ENCODE data around the gene CMC4. TPM values are rescaled to one million over a fixed set of nuclear protein-coding genes. Genes with fewer than 3 reads are reported as not detected.

Gene CMC4
- total RNA-seq, 1 experiment from 2014 or later: 16.7 TPM

- Histone ChIP-seq H3K36me3 (no peaks in the 10 kb centered on the region), H3K9me3 (no peaks in the 10 kb centered on the region), H3K27me3 (no peaks in the 10 kb centered on the region), H3K4me3 (peak within 1 kb of the TSS; percentile 80)
- DNase-seq: peak; percentile 92
Measured at GRCh38 chrX:155026727-155027508, 44.0 kb downstream of the CMC4 start, which contains the start of gene FUNDC2. Gene FUNDC2 (plus strand): TSS chrX:155026844. CDS start chrX:155026939, 95 bp downstream.

DNA sequence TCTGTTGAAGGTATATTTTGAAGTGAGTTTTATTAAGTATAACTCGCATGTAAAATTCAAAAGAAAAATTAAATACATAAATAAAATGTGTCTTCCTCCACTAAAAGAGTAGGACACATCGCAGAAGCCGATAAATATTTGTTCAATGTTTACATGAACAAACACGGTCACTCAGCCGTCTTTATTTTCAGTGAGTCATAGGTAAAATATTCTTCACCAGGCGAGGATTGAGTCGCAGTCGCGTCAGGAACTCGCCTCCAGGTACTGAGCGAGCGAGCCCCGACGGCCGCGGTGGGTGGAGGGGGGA, 44.6 kb downstream of the CMC4 start:
- H3K27me3 ChIP-seq: no peaks in the 10 kb centered on the region
- DNase-seq: no peak
- no peaks in the 10 kb centered on the region for H3K9me3 ChIP-seq
- peak overlapping the region; percentile 80 for H3K4me3 ChIP-seq
- H3K36me3 ChIP-seq: no peaks in the 10 kb centered on the region

DNA sequence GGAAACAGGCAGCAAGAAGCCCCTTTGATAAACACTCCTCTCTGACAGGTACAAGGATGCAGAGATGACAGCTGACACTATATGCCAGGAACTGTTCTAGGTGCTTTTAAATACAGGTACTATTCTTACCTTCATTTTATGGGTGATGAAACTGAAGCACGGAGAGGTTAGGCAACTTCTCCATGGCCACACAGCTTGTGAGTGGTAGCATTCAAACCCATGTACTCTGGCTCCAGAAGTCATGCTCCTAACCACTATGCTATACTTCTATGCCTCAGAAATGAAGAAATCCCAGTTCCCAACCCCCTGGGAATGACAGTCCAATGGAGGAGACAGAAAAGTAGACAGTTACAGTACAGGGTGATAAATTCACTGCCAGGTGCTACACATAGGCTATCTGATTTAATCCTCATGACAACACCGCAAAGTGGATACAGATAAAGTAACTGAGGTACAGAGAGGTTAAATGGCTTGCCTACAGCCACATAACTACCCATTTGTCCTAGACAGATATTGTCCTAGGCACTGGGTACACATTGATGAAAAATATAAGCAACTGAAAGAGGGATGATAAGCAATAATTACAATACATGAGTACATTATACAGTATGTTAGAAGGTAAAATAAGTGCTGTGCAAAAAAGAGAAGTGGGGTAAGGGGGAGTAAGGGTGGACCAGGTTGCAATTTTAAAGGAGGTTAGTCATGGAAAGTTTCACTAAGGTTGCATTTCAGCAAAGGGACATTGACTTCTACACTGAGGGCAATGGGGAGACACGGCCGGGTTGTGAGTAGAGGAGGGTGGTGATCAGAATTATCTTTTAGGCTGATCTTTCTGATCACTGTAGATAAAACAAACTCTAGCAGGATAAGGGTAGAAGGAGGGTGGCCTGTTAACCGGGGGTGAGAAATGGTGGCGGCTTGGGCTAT, 46.8 kb downstream of the CMC4 start:
- Histone ChIP-seq H3K36me3 (no peaks in the 10 kb centered on the region), H3K4me3 (no peak overlapping the region), H3K9me3 (no peaks in the 10 kb centered on the region), H3K27me3 (no peaks in the 10 kb centered on the region)
- DNase-seq: no peak

DNA sequence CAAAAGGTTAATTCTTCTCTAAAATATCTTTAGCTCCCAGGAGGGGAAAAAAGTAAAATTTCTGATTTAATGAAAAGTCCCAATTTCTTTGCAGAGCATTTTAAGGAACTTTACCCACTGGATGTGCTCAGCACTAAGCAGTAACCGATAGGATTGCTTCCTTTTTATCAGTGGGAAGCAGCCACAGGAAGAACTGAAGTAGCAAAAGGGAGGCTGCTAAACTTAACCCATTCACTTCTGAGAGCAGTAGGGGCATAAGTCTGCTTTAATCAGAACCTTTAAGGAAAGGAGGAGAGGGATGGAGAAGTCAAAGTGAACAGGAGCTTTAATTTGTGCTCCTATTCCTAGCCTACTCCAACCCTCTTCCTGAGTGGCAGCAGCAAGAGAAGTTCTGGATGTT, 48.4 kb downstream of the CMC4 start, which contains the start of gene F8:
F8 (minus strand) TSS at position 139 of the 400 bp plus-strand sequence. CDS start 171 bp downstream, outside the sequence.
- Histone ChIP-seq H3K4me3 (no peak within 1 kb of the TSS), H3K36me3 (no peaks in the 10 kb centered on the region), H3K27me3 (no peaks in the 10 kb centered on the region), H3K9me3 (no peaks in the 10 kb centered on the region)
- DNase-seq: no peak

- Histone ChIP-seq H3K4me3 (no peak overlapping the region), H3K36me3 (no peaks in the 10 kb centered on the region), H3K27me3 (no peaks in the 10 kb centered on the region), H3K9me3 (no peaks in the 10 kb centered on the region)
- no peak for DNase-seq
Measured at GRCh38 chrX:155020591-155020990, 50.3 kb downstream of the CMC4 start.

Other genes starting within 250 kb of the CMC4 start
- not detected in 2 replicates for gene SMIM9, start 236.5 kb downstream of the CMC4 start, total RNA-seq (2014; rRNA removed; shearing (Covaris generic); ENCODE audit: low replicate concordance)
- gene F8A1, start 184.8 kb downstream of the CMC4 start, total RNA-seq (2014; rRNA removed; shearing (Covaris generic); ENCODE audit: low replicate concordance): 4.3 TPM in 1 of 2 replicates, not detected in the other
- gene F8, start 48.4 kb downstream of the CMC4 start, total RNA-seq (2014; rRNA removed; shearing (Covaris generic); ENCODE audit: low replicate concordance): 5.6 and 7.4 TPM in 2 replicates
- 61.9 and 104 TPM in 2 replicates for gene FUNDC2, start 44.3 kb downstream of the CMC4 start, total RNA-seq (2014; rRNA removed; shearing (Covaris generic); ENCODE audit: low replicate concordance)
- gene MTCP1, start within 50 bp of the CMC4 start, total RNA-seq (2014; rRNA removed; shearing (Covaris generic); ENCODE audit: low replicate concordance): 14.6 and 79.5 TPM in 2 replicates
- gene BRCC3, start 372 bp upstream of the CMC4 start, total RNA-seq (2014; rRNA removed; shearing (Covaris generic); ENCODE audit: low replicate concordance): 1.5 and 4.9 TPM in 2 replicates
- 115 and 172 TPM in 2 replicates for gene VBP1, start 145.3 kb upstream of the CMC4 start, total RNA-seq (2014; rRNA removed; shearing (Covaris generic); ENCODE audit: low replicate concordance)
- 1.6 and 1.7 TPM in 2 replicates for gene RAB39B, start 193.4 kb upstream of the CMC4 start, total RNA-seq (2014; rRNA removed; shearing (Covaris generic); ENCODE audit: low replicate concordance)

Data from MG63 (cell line).